Fibroblast of upper back skin (primary cell): Measurements from ENCODE around the gene ZNF454.

ENCODE experiments used
- DNase-seq: peaks from one replicate; pipeline ENCODE4 v3.0.0-alpha.2; 2013

ZNF454 gene

GRCh38 chr5:178993955-178994579 lies 53.1 kb downstream of the ZNF454 start:
- DNase-seq, result no peak

- DNase-seq, result no peak
Measured at GRCh38 chr5:178994580-178995340, 53.8 kb downstream of the ZNF454 start, which contains the start of gene GRM6. GRM6 (minus strand) TSS chr5:178995320; CDS start chr5:178994944, 376 bp downstream.

DNA sequence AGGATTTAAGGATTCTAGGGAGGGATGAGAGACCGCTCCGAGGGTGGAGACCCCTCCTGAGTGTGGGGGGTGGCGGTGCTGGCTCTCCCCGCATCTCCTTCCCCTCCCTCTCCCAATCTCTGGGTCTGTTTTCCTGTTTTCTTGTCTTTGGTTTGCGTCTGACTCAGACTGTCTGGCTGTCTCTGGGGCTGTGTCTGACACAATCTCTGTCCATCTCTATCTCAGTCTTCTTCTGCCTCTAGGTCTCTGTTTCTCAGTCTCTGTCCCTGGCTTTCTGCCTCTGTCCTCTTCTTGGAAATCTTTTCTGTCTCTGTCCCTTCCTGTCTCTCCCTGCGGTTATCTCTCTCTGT lies 54.3 kb downstream of the ZNF454 start:
- DNase-seq, result no peak

- no peak for DNase-seq
Measured at GRCh38 chr5:178996156-178996555, 55.2 kb downstream of the ZNF454 start.

- no peak for DNase-seq
Measured at GRCh38 chr5:178997191-178997590, 56.2 kb downstream of the ZNF454 start.

GRCh38 chr5:178998441-178998840 lies 57.4 kb downstream of the ZNF454 start:
- no peak for DNase-seq

DNA sequence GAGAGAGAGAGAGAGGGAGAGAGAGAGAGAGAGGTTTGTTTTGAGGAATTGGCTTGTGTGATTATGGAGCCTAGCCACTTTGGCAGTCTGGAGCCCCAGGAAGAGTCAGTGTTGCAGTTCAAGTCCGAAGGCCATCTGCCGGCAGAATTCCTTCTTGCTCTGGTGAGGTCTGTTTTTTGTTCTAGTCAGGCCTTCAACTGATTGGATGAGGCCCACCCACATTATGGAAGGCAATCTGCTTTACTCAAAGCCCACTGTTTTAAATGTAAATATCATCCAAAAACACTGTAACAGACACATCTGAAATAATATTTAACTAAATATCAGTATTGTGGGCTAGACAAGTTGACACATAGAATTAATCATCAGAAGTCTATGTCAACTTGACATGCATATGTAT lies 65.6 kb downstream of the ZNF454 start:
- DNase-seq, result no peak

DNA sequence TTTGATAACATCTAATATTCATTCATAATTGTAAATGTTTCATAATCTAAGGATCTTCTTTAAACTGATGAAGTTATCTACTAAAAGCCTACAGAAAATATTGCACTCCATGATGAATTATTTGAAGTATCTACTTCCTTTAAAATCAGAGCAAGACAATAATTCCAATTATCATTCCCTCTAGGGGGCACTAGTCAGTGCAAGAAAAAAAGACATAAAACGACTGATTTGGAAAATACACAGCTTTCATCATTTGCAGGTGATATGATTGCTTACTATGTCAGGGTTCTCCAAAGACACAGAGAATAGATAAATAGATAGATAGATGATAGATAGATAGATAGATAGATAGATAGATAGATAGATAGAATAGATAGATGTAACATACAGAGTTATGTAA lies 67.7 kb downstream of the ZNF454 start:
- DNase-seq, result no peak
